SK-N-SH (cell line): ENCODE data around the gene LEFTY1.

Experiments used
- EP300 ChIP-seq, 2 experiments: IDR thresholded peaks; 2 replicates each; pipeline versions ENCODE4 v1.4.0 to v1.6.1; 2012; ENCODE audit warnings: borderline replicate concordance in 1 of 2, low read depth in 1 of 2, low read length in 1 of 2
- EZH2phosphoT487 ChIP-seq: fragments of 200-600 bp; sonication (generic); IDR thresholded peaks from 2 replicates; pipeline ENCODE4 v1.6.1; 2017; ENCODE audit warnings: low read depth, mixed run types, mild to moderate bottlenecking, antibody characterized with exemption, moderate library complexity, borderline replicate concordance
- TF ChIP-seq, protein P1 (sequence below): IDR thresholded peaks from 2 replicates; pipeline ENCODE4 v1.4.0; 2012; ENCODE audit warnings: low read depth, borderline replicate concordance
- TF ChIP-seq, protein P2 (sequence below): fragments of 200-600 bp; sonication (generic); IDR thresholded peaks from 2 replicates; pipeline ENCODE4 v1.6.1; 2017; ENCODE audit warnings: antibody characterized with exemption, mild to moderate bottlenecking, moderate library complexity

DNA sequence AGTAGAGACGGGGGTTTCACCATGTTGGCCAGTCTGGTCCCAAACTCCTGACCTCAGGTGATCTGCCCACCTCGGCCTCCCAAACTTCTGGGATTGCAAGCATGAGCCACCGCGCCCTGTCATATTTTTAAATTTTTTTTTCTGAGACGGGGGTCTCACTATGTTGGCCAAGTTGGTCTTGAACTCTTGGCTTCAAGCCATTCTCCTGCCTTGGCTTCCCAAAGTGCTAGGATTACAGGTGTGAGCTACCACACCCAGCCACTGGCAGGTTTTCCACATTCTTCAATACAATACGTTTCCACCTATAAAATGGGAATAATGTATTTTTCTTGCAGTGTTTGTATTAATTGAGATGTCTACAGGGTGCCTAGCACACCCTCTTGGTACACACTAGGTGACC lies 3.4 kb upstream of the LEFTY1 start:
- TF ChIP-seq EZH2phosphoT487 (no peak), EP300 (IDR thresholded peaks at IDR 0.05; ENCODE audit: borderline replicate concordance in 1 of 2, low read depth in 1 of 2, low read length in 1 of 2) (no peak)
- TF ChIP-seq, protein P1, sequence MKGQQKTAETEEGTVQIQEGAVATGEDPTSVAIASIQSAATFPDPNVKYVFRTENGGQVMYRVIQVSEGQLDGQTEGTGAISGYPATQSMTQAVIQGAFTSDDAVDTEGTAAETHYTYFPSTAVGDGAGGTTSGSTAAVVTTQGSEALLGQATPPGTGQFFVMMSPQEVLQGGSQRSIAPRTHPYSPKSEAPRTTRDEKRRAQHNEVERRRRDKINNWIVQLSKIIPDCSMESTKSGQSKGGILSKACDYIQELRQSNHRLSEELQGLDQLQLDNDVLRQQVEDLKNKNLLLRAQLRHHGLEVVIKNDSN = no peak
- TF ChIP-seq, protein P2, sequence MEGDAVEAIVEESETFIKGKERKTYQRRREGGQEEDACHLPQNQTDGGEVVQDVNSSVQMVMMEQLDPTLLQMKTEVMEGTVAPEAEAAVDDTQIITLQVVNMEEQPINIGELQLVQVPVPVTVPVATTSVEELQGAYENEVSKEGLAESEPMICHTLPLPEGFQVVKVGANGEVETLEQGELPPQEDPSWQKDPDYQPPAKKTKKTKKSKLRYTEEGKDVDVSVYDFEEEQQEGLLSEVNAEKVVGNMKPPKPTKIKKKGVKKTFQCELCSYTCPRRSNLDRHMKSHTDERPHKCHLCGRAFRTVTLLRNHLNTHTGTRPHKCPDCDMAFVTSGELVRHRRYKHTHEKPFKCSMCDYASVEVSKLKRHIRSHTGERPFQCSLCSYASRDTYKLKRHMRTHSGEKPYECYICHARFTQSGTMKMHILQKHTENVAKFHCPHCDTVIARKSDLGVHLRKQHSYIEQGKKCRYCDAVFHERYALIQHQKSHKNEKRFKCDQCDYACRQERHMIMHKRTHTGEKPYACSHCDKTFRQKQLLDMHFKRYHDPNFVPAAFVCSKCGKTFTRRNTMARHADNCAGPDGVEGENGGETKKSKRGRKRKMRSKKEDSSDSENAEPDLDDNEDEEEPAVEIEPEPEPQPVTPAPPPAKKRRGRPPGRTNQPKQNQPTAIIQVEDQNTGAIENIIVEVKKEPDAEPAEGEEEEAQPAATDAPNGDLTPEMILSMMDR = no peak
